GM21576 (cell line): Measurements from ENCODE around the gene RNU1-1.
"Not testable (repeated sequence)": the region's sequence is repeated elsewhere in the genome, so short reads cannot be mapped to it uniquely, and the experiment has no call there.

ENCODE experiments used
- ATAC-seq: cut with Tn5 transposase; IDR thresholded peaks from one replicate; pipeline ENCODE4 v1.9.1; 2021; ENCODE audit warnings: mild to moderate bottlenecking, moderate library complexity; ENCODE audit not compliant: unreplicated experiment

The RNU1-1 gene

DNA sequence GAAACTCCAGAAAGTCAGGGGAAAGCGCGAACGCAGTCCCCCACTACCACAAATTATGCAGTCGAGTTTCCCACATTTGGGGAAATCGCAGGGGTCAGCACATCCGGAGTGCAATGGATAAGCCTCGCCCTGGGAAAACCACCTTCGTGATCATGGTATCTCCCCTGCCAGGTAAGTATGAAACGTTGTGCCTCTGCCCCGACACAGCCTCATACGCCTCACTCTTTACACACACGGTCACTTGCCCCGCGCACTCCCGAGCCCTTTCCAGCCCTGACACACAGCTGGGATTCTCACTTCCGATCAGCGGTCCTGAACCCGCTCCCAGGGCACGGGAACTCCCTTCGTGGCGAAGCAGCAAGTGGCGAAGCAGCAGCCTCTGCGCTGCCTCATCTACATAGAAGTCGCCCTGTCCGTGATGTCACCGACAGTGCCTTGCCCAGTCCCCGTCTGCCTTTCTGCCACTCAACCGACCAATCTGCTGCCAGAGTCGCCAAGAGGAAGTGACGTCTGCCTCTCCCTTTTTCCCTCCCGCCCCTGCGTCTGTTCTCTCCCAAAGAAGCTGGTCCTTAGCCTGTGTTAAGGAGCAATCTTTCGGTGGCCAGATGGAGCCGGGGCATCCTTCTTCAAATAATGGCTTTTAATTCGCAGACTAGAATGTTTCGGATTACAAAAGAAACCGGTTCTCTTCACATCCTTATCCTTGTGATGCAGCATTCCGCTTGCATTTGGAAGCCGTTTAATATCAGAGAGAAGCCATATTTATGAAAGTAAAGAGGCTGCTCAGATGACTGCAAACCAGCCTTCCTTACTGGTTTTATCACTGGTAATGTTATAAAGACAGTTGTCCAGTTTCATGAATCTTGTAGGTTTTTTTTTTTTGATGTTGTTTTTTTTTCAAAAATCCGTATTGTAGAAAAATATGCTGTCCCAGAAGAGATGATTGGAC is at the start of gene RNU1-1:
RNU1-1 (minus strand) TSS at position 179 of the 949 bp plus-strand sequence.
- not testable (repeated sequence) for ATAC-seq

DNA sequence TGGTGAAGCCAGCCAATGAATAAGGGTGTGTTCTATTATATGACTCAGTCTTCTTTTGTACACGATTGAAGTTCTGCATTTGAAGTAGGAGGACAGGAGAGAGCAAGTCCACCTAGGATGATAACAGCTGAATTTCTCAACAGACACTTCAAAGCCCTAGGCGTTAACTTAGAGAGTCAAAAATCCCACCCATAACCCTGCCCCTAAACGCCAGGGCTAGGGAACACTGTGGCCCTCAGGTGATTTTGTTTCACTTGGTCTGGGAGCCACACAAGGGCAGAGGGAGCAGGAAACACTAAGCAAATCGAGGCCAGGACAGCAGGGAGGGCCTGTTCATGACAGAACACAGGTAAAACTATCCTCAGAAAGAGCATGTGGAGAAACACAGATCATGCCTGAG is 47.0 kb upstream of the RNU1-1 start:
- ATAC-seq, result not testable (repeated sequence)

DNA sequence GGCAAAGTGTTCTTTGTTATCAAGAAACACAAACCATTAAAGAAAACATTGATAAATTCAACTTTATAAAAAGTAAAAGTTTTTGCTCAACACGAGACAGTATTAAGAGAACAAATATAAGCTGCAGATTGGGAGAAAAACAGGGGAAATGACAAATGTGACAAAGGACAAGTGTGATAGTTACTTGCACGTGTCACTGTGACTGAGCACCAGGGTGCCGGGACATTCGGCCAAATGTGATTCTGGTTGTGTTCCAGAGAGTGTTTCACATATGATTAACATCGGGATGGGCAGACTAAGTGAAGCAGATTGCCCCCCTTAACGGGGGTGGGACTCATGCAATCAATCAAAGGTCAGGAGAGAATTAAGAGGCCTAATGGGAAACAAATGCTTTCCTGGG is 46.4 kb upstream of the RNU1-1 start:
- not testable (repeated sequence) for ATAC-seq

DNA sequence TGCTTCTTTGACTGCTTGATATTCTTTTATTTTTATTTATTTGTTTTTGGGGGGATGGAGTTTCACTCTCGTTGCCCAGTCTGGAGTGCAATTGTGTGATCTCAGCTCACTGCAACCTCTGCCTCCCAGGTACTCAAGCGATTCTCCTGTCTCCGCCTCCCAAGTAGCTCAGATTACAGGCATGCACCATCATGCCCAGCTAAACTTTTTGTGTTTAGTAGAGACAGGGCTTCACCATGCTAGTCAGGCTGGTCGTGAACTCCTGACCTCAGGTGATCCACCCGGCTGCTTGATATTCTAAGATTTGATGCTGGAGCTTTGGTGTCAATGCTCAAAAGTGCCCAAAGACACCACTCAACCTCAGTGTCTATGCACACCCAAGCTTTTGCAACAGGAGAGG is 45.6 kb upstream of the RNU1-1 start:
- not testable (repeated sequence) for ATAC-seq

DNA sequence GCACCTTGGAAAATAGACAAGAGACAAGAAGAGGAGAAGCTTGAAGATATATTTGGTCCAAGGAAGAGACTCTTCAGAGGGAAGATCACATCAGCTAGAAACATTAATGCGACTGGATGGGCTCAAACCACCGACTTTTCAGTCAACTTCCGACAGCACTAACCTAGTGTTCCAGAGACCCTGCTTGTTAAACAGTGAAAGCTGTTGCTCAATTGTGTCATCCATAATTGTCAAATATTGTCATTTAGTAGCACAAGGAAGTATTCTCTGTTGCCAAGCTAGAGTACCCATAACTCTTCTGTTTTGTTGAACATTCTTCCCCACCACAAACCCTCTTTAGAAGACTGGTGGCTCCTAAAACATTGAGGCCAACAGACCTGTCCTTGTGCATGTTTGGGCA is 42.9 kb upstream of the RNU1-1 start:
- not testable (repeated sequence) for ATAC-seq

DNA sequence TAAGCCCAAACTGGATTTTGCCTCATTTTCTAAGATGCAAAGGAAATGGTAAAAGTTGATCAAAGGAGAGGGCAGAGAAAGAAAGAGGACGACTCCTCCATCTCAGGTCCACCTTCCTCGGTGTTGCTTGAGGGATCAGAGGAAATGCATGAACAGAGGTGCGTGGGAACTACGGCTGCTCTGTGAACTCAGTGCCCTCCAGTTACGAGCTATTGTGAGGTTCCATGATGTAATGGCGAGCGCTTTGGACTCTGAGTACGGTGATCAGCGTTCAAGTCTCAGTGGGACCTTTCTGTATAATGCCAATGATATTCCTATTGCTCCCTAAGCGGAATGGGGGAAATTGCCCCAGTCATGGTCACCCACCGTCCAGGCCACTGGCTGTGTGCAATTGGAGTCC is 39.2 kb upstream of the RNU1-1 start:
- not testable (repeated sequence) for ATAC-seq

DNA sequence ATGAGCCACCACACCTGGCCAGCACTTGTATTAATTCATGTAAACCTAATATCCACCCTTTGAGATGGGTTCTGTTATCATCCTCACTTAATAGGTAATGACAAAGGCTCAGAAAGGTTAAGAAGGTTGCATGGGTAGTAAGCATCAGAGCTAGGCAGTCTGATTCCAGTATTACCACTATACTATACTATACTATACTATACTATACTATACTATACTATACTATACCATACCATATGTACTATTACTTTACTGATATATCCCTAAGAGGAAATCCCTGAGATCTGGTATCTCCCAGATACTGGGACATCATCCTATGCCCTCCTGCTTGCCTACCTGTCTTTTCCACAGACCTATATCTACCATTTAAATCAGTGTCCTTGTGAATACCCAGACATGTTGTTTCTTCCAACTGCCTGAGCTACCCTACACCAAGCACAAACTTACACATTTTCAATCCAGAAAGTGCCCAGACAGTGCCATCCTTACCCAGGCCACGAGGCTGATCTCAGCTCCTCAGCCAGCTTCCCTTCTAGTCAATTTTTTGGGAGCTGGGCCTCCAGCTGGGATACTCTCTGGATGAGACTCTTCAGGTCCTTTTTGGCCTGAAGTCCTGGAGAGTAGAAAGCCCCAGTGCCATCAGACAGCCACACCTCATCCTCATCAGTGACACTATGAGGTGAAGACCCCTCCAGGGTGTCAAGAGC is 36.3 kb upstream of the RNU1-1 start:
- not testable (repeated sequence) for ATAC-seq

DNA sequence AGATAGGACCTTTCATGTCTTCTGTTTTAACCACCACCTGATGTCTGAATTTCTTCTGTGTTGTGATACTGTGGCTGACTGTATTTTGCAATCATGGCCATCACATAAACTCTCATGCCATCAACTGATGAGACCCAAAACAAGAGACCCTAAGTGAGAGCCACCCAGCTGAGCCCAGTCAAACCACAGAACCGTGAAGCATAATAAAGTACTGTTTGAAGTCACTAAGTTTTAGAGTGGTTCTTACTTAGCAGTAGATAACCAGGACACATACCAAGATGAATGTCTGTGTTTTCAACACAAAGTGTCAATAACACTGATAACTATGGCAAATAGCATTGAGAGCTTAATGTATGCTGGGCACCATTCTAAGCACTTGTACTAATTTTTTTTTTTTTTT is 35.5 kb upstream of the RNU1-1 start:
- ATAC-seq, result not testable (repeated sequence)

DNA sequence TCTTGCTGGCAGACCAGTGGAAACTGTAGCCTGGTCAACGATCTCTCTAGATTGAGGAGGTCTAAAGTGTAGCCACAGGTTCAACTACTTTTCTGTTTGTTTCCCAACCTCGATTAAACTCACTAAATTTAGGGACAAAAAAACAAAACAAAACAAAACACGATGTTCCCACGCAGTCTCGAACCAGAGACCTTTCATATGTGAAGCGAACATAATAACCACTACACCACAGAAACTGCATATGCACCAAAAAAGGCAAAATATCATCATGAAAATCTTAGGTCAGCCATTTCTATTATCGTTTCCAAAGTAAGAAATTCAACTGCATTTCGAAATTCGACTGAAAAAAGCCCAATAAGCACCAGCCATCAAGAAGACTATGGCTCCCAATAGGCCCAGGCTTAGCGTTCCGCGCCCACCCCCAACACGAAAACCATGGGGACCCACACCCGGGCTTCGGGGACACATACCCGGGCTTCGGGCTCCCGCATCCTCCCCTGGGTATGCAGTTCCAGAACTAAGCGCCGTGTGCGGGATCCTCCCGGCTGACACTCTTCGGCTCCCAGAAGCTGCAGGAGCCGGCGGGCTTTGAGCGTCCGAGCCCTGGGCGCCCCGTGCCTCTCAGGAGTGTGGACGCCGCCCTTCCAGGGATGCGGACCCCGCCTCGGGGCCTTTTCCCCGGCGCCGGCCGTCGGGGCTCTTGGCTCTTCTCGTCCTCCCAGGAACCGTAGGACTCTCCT is 33.6 kb upstream of the RNU1-1 start:
- ATAC-seq, result not testable (repeated sequence)

DNA sequence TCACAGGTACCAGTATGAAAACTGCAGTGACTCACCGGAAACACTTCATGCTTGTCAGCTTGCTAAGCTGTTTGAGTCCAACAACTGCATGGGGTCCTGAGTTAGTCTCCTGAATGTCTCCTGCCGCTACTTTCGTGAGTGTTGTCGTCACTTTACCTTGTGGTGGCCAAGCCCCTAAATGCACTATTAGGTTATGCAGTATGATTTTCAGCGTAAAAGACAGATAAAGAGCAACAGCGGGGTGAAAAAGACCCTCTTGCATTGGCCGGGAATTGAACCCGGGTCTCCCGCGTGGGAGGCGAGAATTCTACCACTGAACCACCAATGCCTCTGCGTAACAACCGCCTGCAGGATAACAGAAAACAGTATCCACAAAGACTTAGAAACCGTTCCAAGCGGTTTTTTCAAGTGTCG is 31.6 kb upstream of the RNU1-1 start:
- ATAC-seq, result not testable (repeated sequence)

DNA sequence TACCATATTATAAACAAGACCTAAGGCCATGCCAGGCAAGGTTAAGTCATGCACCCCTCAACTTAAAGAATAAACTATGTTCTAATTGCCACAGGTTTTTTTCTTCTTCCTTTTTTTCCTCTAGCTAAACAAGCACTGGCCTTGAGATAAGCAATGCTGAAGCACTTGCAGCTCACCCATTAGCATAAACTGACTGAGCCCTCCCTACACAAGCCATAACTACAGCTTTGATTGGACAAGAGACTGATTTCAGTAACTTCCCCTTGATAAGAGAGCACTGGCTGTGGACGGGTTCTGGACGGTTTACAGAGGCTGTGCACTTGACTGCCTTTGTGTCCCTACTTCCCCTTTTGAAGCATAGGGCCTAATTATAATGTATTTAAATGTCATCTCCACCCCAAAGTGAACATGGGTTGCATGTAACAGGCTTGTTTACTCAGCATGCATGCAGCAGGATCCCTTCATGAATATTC is 26.4 kb upstream of the RNU1-1 start:
- not testable (repeated sequence) for ATAC-seq

DNA sequence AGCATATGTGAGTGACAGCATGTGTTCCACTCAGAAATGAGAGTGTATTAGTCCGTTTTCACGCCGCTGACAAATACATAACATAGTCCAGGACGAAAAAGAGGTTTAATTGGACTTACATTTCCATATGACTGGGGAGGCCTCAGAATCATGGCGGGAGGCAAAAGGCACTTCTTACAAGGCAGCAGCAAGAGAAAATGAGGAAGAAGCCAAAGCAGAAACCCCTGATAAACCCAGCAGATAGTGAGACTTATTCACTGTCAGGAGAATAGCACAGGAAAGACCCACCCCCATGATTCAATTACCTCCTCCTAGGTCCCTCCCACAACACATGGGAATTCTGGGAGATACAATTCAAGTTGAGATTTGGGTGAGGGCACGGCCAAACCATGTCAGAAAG is 23.4 kb upstream of the RNU1-1 start:
- ATAC-seq, result not testable (repeated sequence)

DNA sequence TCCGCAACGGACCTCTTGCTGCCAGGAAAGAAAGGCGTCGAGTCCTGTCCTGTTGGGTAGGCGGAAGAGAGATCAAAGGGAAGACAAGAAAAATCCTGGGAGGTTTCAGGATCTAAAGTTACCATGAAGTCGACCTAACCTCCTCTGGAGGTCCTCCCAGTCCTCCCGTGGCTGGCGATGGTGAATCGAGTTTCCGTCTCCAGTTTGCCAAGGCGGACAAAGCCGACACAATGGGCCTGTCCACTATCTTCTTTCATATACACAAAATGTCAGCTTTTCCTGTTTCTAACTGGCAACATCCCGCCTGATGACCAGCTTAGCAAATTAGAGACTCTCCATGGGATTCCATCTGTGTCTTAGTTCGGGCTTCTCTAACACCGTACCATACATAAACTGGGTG is 22.7 kb upstream of the RNU1-1 start:
- ATAC-seq, result not testable (repeated sequence)

DNA sequence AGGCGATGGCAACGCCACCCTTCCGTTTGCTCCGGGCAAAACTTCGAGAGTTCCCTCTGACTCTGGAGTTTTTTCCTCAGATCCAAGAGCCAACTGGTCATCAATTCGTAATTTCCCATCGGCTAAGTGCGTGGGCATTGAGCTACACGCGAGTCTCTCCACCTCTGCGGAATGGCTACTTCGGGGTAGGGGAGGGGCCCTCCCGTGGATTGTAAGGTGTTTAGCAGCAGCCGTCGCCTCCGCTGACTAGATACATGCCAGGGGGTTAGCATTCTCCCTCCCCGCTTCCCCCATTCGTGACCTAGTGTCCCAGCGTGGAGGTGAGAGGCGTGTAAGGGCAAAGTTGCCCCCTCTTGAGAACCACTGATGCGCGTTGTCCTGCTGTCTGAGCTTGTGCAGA is 21.8 kb upstream of the RNU1-1 start:
- ATAC-seq, result not testable (repeated sequence)

DNA sequence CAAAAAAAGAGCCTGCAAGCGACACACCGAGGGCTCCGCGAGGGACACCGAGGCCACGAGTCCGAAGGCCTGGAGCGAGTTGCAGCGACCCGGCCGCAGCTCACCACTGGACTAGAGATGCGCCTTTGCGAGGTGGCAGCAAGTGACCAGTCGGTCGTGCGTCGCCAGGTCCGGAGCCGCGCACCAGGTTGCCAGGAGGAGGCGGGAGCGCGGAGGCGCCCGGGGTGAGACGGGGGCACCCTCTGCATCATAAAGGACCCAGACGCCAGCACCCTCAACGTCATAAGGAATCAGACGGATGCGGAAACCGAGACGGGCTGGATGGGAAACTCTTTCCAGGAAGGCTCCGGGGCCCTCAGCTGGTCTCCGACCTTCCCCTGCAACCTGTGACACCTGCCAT is 21.4 kb upstream of the RNU1-1 start:
- ATAC-seq, result not testable (repeated sequence)

DNA sequence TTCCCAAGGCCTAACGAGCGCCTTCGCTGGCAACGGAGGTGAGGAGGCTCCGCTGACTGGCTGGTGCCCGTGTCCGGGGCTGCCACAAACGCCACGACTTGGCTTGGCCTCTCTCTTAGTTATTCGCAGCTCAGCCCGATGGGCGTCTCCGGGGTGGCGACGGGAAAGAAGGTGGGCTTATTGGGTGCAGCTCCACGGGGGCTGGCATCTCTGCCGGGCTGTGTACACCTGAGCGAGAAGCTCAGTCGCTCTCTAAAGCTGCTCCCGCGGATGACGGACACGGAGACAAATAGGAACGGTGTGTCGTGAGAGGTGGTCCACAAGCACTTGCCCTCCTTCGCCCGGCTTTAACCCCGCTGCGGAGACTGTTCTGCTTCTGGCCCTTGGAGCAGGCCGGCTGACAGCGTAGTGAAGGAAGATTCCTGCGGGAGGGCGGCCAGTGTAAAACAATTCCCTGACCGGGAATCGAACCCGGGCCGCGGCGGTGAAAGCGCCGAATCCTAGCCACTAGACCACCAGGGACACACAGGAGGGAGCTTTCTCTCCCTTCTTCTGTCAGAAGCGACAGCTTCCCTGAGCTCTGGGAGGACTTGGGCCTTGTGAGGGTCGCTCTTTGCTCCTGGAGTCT is 20.9 kb upstream of the RNU1-1 start:
- not testable (repeated sequence) for ATAC-seq

DNA sequence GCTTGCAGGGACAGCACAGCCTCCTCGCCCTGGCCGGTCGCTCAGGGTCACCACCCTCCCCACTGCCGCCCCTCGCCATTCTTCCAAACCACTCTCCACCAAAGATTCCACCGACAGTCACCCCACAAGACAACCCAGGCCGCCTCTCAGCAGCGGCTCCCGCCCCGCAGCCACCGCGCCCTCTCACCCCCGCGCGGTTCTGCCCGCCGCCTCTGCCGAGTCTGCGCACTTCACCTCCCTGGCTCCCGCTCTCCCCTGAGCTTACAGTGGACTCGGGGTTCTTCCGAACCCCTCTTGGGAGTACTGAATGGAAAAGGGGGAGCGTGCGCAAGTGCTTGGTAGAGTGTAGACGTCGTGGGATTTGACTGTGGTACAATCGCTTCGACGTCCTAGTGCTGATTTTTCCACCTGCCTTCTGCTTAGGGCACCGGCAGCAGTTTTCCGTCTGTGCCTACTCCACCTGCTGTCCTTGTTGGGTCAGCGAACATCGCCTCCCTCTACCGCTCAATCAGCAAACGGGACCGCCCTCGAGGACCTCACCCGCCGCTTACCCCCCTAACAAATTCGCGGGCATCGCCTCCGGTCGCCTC is 20.2 kb upstream of the RNU1-1 start:
- not testable (repeated sequence) for ATAC-seq

DNA sequence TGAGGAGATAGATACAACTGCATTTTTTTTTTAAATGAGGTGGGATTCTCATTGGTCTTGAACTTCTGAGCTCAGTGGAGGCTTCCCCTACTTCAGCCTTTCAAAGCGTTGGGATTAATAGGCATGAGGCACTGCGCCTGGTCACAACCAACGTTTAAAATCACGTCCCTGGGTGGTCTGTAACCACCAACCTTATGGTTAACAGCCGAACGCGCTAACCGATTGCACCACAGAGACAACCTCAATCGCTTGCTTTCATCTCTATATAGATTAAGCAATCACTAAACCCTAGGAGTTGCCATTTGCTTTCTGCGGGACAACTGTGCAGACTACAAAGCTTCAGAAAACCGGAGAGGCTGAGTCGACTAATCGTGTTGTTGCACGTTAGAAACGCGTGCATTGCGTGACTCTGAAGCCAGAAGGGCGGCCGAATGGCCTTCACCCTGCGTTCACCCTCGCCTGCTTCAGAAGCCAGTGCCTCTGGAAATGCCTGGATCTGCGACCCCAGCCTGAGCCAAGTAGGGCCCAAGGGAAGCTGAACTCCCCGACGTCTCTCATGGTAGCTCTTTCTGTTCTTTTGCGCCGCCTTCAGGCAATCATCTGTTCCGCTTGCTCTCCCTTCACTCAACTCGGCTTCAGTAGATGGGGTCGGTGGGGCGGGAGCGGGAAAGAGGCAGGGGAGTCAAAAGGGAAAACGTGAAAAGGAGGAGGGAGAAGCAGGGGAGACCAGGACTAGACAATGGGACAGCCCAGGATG is 18.3 kb upstream of the RNU1-1 start:
- not testable (repeated sequence) for ATAC-seq

DNA sequence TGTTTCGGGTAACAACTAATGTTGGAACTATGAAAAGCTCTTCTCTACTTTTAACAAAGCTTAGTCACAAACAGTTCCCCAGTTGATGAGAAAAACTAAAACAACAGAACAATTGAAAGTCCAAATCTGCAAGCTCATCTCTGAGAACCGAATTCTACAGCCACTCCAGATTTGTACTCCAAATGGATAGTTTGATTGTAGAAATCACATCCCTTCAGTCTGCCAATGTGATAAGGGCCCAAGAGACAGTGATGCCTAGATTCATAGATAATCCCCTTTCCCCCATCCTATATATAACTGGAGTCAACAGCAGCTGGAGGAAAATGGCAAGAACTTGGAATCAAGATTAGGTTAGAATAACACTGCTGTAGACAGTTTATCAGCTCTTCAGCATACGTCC is 14.3 kb upstream of the RNU1-1 start:
- ATAC-seq, result not testable (repeated sequence)
